HepG2 (cell line): ENCODE results near the gene CCDC197. TPM values are rescaled to one million over a fixed set of nuclear protein-coding genes. Genes with fewer than 3 reads are reported as not detected.

Source experiments
- AGO2 ChIP-seq: fragments of 200-400 bp; formaldehyde crosslinking; optimal IDR thresholded peaks from 2 replicates; pipeline ENCODE3; 2017; ENCODE audit warnings: mild to moderate bottlenecking, low read depth, low read length, moderate library complexity
- AKAP8 ChIP-seq: sonication (generic); formaldehyde crosslinking; IDR thresholded peaks from 2 replicates; pipeline ENCODE4 v1.5.1; 2020; ENCODE audit warnings: mild to moderate bottlenecking, missing genetic modification reagents
- FOXM1 ChIP-seq: sonication (generic); formaldehyde crosslinking; IDR thresholded peaks from 2 replicates; pipeline ENCODE4 v1.5.0; 2020; ENCODE audit warnings: missing genetic modification reagents
- HNF4A ChIP-seq: sonication (generic); formaldehyde crosslinking; IDR thresholded peaks from 2 replicates; pipeline ENCODE4 v1.4.0; 2020; ENCODE audit warnings: missing genetic modification reagents
- KDM5B ChIP-seq: sonication (generic); formaldehyde crosslinking; IDR thresholded peaks from 2 replicates; pipeline ENCODE4 v1.4.0; 2020; ENCODE audit warnings: missing genetic modification reagents, mild to moderate bottlenecking, borderline replicate concordance
- MATR3 ChIP-seq: sonication (generic); formaldehyde crosslinking; IDR thresholded peaks from 2 replicates; pipeline ENCODE4 v1.4.0; 2020; ENCODE audit warnings: missing genetic modification reagents
- MTF1 ChIP-seq: sonication (generic); formaldehyde crosslinking; IDR thresholded peaks from 2 replicates; pipeline ENCODE4 v1.5.0; 2020; ENCODE audit warnings: missing genetic modification reagents
- PITX1 ChIP-seq: sonication (generic); formaldehyde crosslinking; IDR thresholded peaks from 2 replicates; pipeline ENCODE4 v1.5.1; 2020; ENCODE audit warnings: mild to moderate bottlenecking, missing genetic modification reagents
- RFXAP ChIP-seq: sonication (generic); formaldehyde crosslinking; IDR thresholded peaks from 2 replicates; pipeline ENCODE4 v1.4.0; 2020; ENCODE audit warnings: missing genetic modification reagents, borderline replicate concordance
- ZFX ChIP-seq: sonication (generic); formaldehyde crosslinking; IDR thresholded peaks from 2 replicates; pipeline ENCODE4 v1.4.0; 2020; ENCODE audit warnings: mild to moderate bottlenecking, low read depth, missing genetic modification reagents, moderate library complexity
- ZKSCAN1 ChIP-seq: fragments of 150-350 bp; IDR thresholded peaks from 2 replicates; pipeline ENCODE4 v1.6.1; 2014; ENCODE audit warnings: low read length
- ZMAT3 ChIP-seq: sonication (generic); formaldehyde crosslinking; conservative IDR thresholded peaks from 2 replicates; pipeline ENCODE4 v1.7.0; 2021; ENCODE audit warnings: missing genetic modification reagents
- ZNF101 ChIP-seq: sonication (generic); formaldehyde crosslinking; IDR thresholded peaks from 2 replicates; pipeline ENCODE4 v1.4.0; 2020; ENCODE audit warnings: mild to moderate bottlenecking, low read depth, missing genetic modification reagents, borderline replicate concordance
- ZNF281 ChIP-seq: sonication (generic); formaldehyde crosslinking; IDR thresholded peaks from 2 replicates; pipeline ENCODE4 v1.4.0; 2020; ENCODE audit warnings: missing genetic modification reagents, borderline replicate concordance
- ZNF33B ChIP-seq: sonication (generic); formaldehyde crosslinking; IDR thresholded peaks from 2 replicates; pipeline ENCODE4 v1.5.1; 2020; ENCODE audit warnings: mild to moderate bottlenecking, missing genetic modification reagents
- ZNF580 ChIP-seq: IDR thresholded peaks from 2 replicates; pipeline ENCODE4 v1.6.1; 2016; ENCODE audit warnings: low read depth, borderline replicate concordance
- ZNF616 ChIP-seq: sonication (generic); formaldehyde crosslinking; IDR thresholded peaks from 2 replicates; pipeline ENCODE4 v1.5.0; 2020; ENCODE audit warnings: low read depth, mild to moderate bottlenecking, missing genetic modification reagents
- ZNF709 ChIP-seq: sonication (generic); formaldehyde crosslinking; IDR thresholded peaks from 2 replicates; pipeline ENCODE4 v1.5.0; 2020; ENCODE audit warnings: mild to moderate bottlenecking, missing genetic modification reagents
- ZNF768 ChIP-seq: sonication (generic); formaldehyde crosslinking; IDR thresholded peaks from 2 replicates; pipeline ENCODE4 v1.4.0; 2020; ENCODE audit warnings: missing genetic modification reagents
- ZNF777 ChIP-seq: sonication (generic); formaldehyde crosslinking; IDR thresholded peaks from 2 replicates; pipeline ENCODE4 v1.4.0; 2020; ENCODE audit warnings: missing genetic modification reagents
- ZNF782 ChIP-seq: sonication (generic); formaldehyde crosslinking; IDR thresholded peaks from 2 replicates; pipeline ENCODE4 v1.4.0; 2020; ENCODE audit warnings: missing genetic modification reagents, mild to moderate bottlenecking, borderline replicate concordance
- ZSCAN21 ChIP-seq: sonication (generic); formaldehyde crosslinking; IDR thresholded peaks from 2 replicates; pipeline ENCODE4 v1.8.0; 2022; ENCODE audit warnings: mild to moderate bottlenecking, missing genetic modification reagents, moderate library complexity, borderline replicate concordance
- polyA plus RNA-seq, 8 experiments: library from polyadenylated mRNA; depleted of rRNA in 3 of 8; stranded (reverse) in 7 of 8; unstranded in 1 of 8; fragments of >200 nt; fragmentation: Illumina TruSeq in 4 of 8; extraction: Trizol in 4 of 8; gene quantifications; 2 replicates each; pipeline versions ENCODE4 v1.2.1 to v1.2.3, GENCODE V29; 2011 to 2016; ENCODE audit warnings: low read depth in 4 of 8, missing spikeins in 1 of 8, mixed read lengths in 1 of 8; ENCODE audit not compliant: insufficient read depth in 1 of 8
- total RNA-seq, 5 experiments: library from RNA; depleted of rRNA; stranded (reverse); fragments of >200 nt; fragmentation: Illumina TruSeq; extraction: Trizol; gene quantifications; 2 replicates each; pipeline ENCODE4 v1.2.3, GENCODE V29; 2016; ENCODE audit warnings: low read depth in 1 of 5
- TF ChIP-seq, protein P1 (sequence below): sonication (generic); formaldehyde crosslinking; IDR thresholded peaks from 2 replicates; pipeline ENCODE4 v1.8.1; 2023; ENCODE audit warnings: mild to moderate bottlenecking, missing genetic modification reagents
- TF ChIP-seq, protein P2 (sequence below): IDR thresholded peaks from 2 replicates; pipeline ENCODE4 v1.6.1; 2018; ENCODE audit warnings: missing genetic modification reagents

CCDC197 gene
- total and polyA plus RNA-seq, 2 of the 13 experiments (the other 11 are each of a cell fraction or from before 2014, with no cell fraction given), result 0.11 to 0.13 TPM

DNA sequence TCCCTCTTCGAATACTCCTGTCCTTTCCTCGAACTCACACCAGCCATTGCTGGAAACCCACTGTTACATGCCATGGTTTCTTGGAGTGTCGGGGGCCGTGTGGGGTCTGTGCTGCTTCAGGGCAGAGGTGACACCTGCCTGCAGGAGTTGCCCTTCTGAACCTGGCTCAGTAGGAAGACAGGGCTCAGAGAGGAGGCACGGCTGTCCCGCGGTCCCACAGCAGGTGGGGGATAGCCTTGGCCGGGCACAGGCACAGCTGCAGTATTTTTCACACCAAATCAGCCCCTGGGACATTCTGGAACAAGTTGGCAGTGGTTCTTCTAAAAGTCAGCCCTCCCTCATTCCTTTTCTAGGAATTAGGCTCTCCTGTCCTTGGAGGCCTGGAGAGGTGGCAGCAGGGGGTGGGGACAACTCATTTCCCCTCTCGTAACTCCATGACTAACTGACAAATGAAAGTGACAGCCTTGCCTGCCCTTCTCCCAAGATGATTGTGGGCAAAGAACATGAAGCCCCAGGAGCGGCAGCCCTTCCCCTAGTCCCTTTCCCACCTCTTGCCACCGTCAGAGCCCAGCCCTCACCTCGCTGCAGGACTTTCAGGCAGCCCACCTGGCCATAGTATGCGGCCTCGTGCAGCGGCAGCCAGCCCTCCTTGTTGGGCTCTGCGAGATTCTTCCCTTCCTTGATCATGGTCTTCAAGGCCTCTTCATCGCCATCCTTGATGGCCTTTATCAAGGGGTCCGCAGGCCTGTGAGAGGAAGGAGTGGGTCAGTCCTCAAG is 43.2 kb upstream of the CCDC197 start (continued):
- TF ChIP-seq ZNF281 (CRISPR knock-in tag), result no peak
- no peak for TF ChIP-seq ZSCAN21 (CRISPR knock-in tag)
- 0 out of 2 replicates have a peak, but pooled peaks have one; percentile 19 for TF ChIP-seq ZFX (CRISPR knock-in tag)
- TF ChIP-seq ZNF33B, result no peak
- no peak for TF ChIP-seq MATR3 (CRISPR knock-in tag)
- TF ChIP-seq FOXM1 (CRISPR knock-in tag), result no peak
- TF ChIP-seq ZMAT3 (CRISPR knock-in tag), result 0 out of 2 replicates have a peak, but pooled peaks have one; percentile 43
- no peak for TF ChIP-seq KDM5B
- TF ChIP-seq, protein P1, sequence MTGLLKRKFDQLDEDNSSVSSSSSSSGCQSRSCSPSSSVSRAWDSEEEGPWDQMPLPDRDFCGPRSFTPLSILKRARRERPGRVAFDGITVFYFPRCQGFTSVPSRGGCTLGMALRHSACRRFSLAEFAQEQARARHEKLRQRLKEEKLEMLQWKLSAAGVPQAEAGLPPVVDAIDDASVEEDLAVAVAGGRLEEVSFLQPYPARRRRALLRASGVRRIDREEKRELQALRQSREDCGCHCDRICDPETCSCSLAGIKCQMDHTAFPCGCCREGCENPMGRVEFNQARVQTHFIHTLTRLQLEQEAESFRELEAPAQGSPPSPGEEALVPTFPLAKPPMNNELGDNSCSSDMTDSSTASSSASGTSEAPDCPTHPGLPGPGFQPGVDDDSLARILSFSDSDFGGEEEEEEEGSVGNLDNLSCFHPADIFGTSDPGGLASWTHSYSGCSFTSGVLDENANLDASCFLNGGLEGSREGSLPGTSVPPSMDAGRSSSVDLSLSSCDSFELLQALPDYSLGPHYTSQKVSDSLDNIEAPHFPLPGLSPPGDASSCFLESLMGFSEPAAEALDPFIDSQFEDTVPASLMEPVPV (CRISPR knock-in tag), result 0 out of 2 replicates have a peak, but pooled peaks have one; percentile 63
- no peak for TF ChIP-seq ZKSCAN1
- TF ChIP-seq HNF4A (CRISPR knock-in tag), result no peak
- no peak for TF ChIP-seq ZNF709 (CRISPR knock-in tag)
- no peak for TF ChIP-seq ZNF101
- TF ChIP-seq ZNF777, result 0 out of 2 replicates have a peak, but pooled peaks have one; percentile 10
- TF ChIP-seq ZNF580, result no peak
- no peak for TF ChIP-seq RFXAP (CRISPR knock-in tag)
- TF ChIP-seq MTF1 (CRISPR knock-in tag), result no peak
- no peak for TF ChIP-seq AGO2
- TF ChIP-seq, protein P2, sequence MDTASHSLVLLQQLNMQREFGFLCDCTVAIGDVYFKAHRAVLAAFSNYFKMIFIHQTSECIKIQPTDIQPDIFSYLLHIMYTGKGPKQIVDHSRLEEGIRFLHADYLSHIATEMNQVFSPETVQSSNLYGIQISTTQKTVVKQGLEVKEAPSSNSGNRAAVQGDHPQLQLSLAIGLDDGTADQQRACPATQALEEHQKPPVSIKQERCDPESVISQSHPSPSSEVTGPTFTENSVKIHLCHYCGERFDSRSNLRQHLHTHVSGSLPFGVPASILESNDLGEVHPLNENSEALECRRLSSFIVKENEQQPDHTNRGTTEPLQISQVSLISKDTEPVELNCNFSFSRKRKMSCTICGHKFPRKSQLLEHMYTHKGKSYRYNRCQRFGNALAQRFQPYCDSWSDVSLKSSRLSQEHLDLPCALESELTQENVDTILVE, result no peak
- TF ChIP-seq AKAP8 (CRISPR knock-in tag), result no peak
- no peak for TF ChIP-seq ZNF782 (CRISPR knock-in tag)
- TF ChIP-seq PITX1 (CRISPR knock-in tag), result 0 out of 2 replicates have a peak, but pooled peaks have one; percentile 8
- peak; percentile 90 for TF ChIP-seq ZNF768 (CRISPR knock-in tag)
- TF ChIP-seq ZNF616 (CRISPR knock-in tag), result no peak
